GM21381 (cell line): ENCODE measurements around the gene MTERF4.
A peak's percentile ranks its signal among the peaks of the same experiment; 100 is the strongest.
"Not testable (repeated sequence)": the region's sequence is repeated elsewhere in the genome, so short reads cannot be mapped to it uniquely, and the experiment has no call there.

Experiments used
- ATAC-seq: cut with Tn5 transposase; IDR thresholded peaks from one replicate; pipeline ENCODE4 v1.9.1; 2021; ENCODE audit warnings: mild to moderate bottlenecking, moderate library complexity; ENCODE audit not compliant: unreplicated experiment

Gene MTERF4

GRCh38 chr2:241112592-241112991, 10.5 kb upstream of the MTERF4 start:
- ATAC-seq, result no peak

- no peak for ATAC-seq
Measured at GRCh38 chr2:241112046-241112445, 10.0 kb upstream of the MTERF4 start.

- peak; percentile 25 for ATAC-seq
Measured at GRCh38 chr2:241111440-241111805, 9.3 kb upstream of the MTERF4 start.

- peak; percentile 37 for ATAC-seq
Measured at GRCh38 chr2:241110607-241111439, 8.7 kb upstream of the MTERF4 start.

GRCh38 chr2:241110089-241110606, 8.1 kb upstream of the MTERF4 start:
- ATAC-seq, result no peak

- no peak for ATAC-seq
Measured at GRCh38 chr2:241109210-241110088, 7.4 kb upstream of the MTERF4 start.

- no peak for ATAC-seq
Measured at GRCh38 chr2:241108271-241109209, 6.5 kb upstream of the MTERF4 start.

GRCh38 chr2:241107031-241107783, 5.1 kb upstream of the MTERF4 start:
- no peak for ATAC-seq

GRCh38 chr2:241105641-241106040, 3.6 kb upstream of the MTERF4 start:
- no peak for ATAC-seq

GRCh38 chr2:241104611-241105010, 2.5 kb upstream of the MTERF4 start:
- ATAC-seq, result not testable (repeated sequence)

GRCh38 chr2:241103176-241103595, 1.1 kb upstream of the MTERF4 start:
- ATAC-seq, result no peak

- no peak for ATAC-seq
Measured at GRCh38 chr2:241099246-241099645, 2.8 kb downstream of the MTERF4 start.

GRCh38 chr2:241096979-241097378, 5.1 kb downstream of the MTERF4 start:
- peak; percentile 53 for ATAC-seq

- ATAC-seq, result no peak
Measured at GRCh38 chr2:241095594-241096290, 6.3 kb downstream of the MTERF4 start.

GRCh38 chr2:241094924-241095420, 7.1 kb downstream of the MTERF4 start:
- ATAC-seq, result no peak

GRCh38 chr2:241094172-241094571, 7.9 kb downstream of the MTERF4 start:
- ATAC-seq, result no peak

- not testable (repeated sequence) for ATAC-seq
Measured at GRCh38 chr2:241093133-241093781, 8.8 kb downstream of the MTERF4 start.

GRCh38 chr2:241092677-241093076, 9.4 kb downstream of the MTERF4 start:
- no peak for ATAC-seq
